ENCODE data around the gene LIN9.

The LIN9 gene

GRCh38 chr1:226202246-226202645, 106.7 kb downstream of the LIN9 start:
- TF ChIP-seq CTCF (IDR thresholded peaks at IDR 0.05; ENCODE audit: low read depth, low read length), result no peak
- DNase-seq (ENCODE audit: low read depth in 2 of 2), result no peak
- H3K4me3 ChIP-seq (replicated peaks in 1 of 2; ENCODE audit: low read depth in 2 of 2, low read length in 2 of 2), result no peak overlapping the region

GRCh38 chr1:226201029-226201593, 107.9 kb downstream of the LIN9 start:
- peak; percentile 49 for TF ChIP-seq CTCF (IDR thresholded peaks at IDR 0.05; ENCODE audit: low read depth, low read length)
- no peak overlapping the region for H3K4me3 ChIP-seq (replicated peaks in 1 of 2; ENCODE audit: low read depth in 2 of 2, low read length in 2 of 2)
- DNase-seq (ENCODE audit: low read depth in 2 of 2), result peak; percentile 47 to 49

GRCh38 chr1:226199971-226200370, 109.0 kb downstream of the LIN9 start:
- no peak for TF ChIP-seq CTCF (IDR thresholded peaks at IDR 0.05; ENCODE audit: low read depth, low read length)
- no peak for DNase-seq (ENCODE audit: low read depth in 2 of 2)
- no peak overlapping the region for H3K4me3 ChIP-seq (replicated peaks in 1 of 2; ENCODE audit: low read depth in 2 of 2, low read length in 2 of 2)

- no peak for DNase-seq (ENCODE audit: low read depth in 2 of 2)
- TF ChIP-seq CTCF (IDR thresholded peaks at IDR 0.05; ENCODE audit: low read depth, low read length), result no peak
- H3K4me3 ChIP-seq (replicated peaks in 1 of 2; ENCODE audit: low read depth in 2 of 2, low read length in 2 of 2), result no peak overlapping the region
These were observed 113.8 kb downstream of the LIN9 start for GRCh38 chr1:226195144-226195543.

GRCh38 chr1:226187380-226187779, 121.6 kb downstream of the LIN9 start:
- no peak for DNase-seq (ENCODE audit: low read depth in 2 of 2)
- TF ChIP-seq CTCF (IDR thresholded peaks at IDR 0.05; ENCODE audit: low read depth, low read length), result no peak
- peak overlapping the region; percentile 88 to 94 for H3K4me3 ChIP-seq (replicated peaks in 1 of 2; ENCODE audit: low read depth in 2 of 2, low read length in 2 of 2)

- DNase-seq (ENCODE audit: low read depth in 2 of 2), result no peak
- no peak for TF ChIP-seq CTCF (IDR thresholded peaks at IDR 0.05; ENCODE audit: low read depth, low read length)
- peak overlapping the region; percentile 88 to 94 for H3K4me3 ChIP-seq (replicated peaks in 1 of 2; ENCODE audit: low read depth in 2 of 2, low read length in 2 of 2)
These were observed 122.0 kb downstream of the LIN9 start for GRCh38 chr1:226187019-226187322.

All from cardiac fibroblast (primary cell).